CD4-positive, alpha-beta T cell treated with Interleukin-10 for 1 hour (primary cell): ENCODE results near the gene DGLUCY.
"Not testable (repeated sequence)": the region's sequence is repeated elsewhere in the genome, so short reads cannot be mapped to it uniquely, and the experiment has no call there.

Source experiments
- DNase-seq: peaks from one replicate; pipeline ENCODE4 v3.0.0-alpha.2; 2020

DGLUCY gene

GRCh38 chr14:91170504-91171121 is 56.7 kb downstream of the DGLUCY start:
- no peak for DNase-seq

DNA sequence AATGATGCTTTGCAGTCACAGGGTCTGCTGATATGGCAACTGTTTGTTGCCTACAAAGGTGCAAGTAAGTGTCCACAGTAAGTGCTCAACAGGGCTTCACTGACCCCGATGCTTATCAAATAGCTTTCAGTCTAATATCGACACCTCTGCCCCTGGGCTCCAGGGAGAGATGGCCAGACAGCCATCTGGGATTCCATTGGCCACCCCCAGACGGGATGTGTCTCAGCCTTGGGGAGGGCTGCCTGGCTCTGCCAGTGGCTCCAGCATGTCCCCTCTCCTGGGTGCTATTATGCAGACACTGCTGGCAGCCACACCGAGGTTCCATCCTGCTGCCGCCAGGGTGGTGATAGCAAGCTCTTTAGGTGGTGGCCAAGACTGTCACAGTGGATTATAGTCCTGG is 57.4 kb downstream of the DGLUCY start:
- no peak for DNase-seq

- DNase-seq = peak; percentile 82
Observed at GRCh38 chr14:91173221-91173670, 59.4 kb downstream of the DGLUCY start.

DNA sequence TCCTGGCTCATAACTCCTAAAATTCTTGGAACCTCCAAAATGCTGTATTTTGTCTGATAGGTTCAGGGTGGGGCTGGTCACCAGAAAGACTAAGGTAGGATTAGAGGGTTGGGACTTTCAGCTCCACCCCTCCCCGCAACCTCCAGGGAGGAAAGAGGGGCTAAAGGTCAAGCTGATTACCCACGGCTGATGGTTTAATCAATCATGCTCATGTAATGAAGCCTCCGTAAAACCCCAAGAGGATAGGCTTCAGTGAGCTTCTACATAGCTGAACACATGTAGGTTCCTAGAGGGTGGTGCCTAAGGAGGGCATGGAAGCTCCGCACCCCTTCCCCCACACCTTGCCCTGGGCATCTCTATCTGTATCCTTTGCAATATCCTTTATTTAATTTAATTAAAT is 60.0 kb downstream of the DGLUCY start:
- DNase-seq = no peak

- no peak for DNase-seq
Observed at GRCh38 chr14:91175291-91176201, 61.7 kb downstream of the DGLUCY start.

GRCh38 chr14:91177073-91178034 is 63.5 kb downstream of the DGLUCY start:
- DNase-seq = peak; percentile 84

- DNase-seq = no peak
Observed at GRCh38 chr14:91180611-91181010, 66.7 kb downstream of the DGLUCY start.

- DNase-seq = not testable (repeated sequence)
Observed at GRCh38 chr14:91182753-91183152, 68.9 kb downstream of the DGLUCY start.

- no peak for DNase-seq
Observed at GRCh38 chr14:91184559-91184958, 70.7 kb downstream of the DGLUCY start.

DNA sequence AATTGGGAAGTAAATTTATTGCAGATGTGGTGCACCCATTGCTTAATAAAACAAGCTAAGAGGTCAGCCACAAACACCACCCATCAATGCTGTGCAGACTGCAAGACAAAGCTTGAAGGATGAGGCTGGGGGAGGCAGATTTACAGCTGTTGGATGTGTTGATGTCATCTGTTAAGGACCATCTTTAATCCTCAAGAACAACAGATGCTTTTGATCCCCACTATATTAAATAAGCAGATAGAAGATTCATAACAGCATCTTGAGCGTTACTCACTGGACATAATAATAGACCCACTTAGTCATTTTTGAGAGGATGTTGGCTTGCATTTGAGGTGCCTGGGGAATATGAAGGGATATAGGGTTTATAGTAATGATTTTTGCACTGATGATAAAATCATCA is 71.8 kb downstream of the DGLUCY start:
- DNase-seq = no peak

GRCh38 chr14:91186515-91187066 is 72.7 kb downstream of the DGLUCY start:
- DNase-seq = no peak

DNA sequence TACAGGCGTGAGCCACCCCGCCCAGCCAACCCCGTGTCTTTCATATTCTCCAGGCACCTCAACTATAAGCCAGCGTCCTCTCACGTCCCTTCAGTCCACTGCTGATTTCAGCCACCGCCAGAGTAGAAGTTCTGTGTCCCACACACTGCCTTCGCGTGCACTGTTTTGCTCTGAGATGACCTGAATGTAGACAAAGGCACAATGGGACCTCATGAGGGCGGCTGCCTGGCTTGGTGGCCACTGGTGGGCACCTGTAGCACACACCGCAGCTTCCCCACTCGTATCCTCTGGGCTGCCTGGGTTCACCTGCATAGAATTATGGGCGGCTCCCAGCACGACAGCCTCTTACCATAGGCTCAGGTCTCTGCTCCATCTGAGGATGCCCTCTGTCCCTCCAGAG is 73.4 kb downstream of the DGLUCY start:
- no peak for DNase-seq

- no peak for DNase-seq
Observed at GRCh38 chr14:91190853-91191252, 77.0 kb downstream of the DGLUCY start.

DNA sequence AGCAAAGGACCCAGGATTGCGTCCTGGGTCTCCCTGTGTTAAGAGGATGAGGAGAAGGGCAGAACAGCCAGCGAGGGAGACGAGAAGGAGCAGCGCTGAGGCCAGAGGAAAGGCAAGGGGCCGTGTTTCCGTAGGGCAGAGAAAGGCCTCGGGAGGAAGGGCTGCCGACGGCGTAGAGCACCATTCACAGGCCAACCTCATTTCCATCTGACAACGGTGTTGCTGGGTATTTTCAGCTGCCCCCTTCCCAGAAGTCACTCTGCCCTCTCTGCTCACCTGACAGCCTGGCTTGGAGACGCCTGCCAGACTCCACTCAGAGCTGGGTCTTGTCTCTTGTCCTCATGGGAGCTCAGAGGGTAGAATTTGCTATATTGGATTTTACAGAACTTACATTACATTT is 79.2 kb downstream of the DGLUCY start:
- no peak for DNase-seq

DNA sequence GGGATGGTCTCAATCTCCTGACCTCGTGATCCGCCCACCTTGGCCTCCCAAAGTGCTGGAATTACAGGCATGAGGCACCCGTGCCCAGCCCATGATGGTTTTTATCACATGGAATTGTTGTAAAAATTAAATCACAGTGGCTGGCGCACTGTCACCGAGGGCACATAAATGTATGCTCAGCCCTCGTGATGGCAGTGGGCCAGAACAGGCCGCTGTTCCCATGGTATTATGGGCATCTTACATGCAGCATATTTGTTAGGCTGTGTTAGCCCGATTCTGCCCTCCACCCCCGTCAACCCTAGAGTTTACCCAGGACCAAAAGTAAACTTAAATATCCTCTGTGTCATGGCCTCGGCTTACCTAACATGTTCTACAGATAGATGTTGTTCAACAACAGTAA is 82.0 kb downstream of the DGLUCY start:
- DNase-seq = no peak

- DNase-seq = no peak
Observed at GRCh38 chr14:91197631-91198030, 83.8 kb downstream of the DGLUCY start.

- DNase-seq = not testable (repeated sequence)
Observed at GRCh38 chr14:91200802-91201201, 86.9 kb downstream of the DGLUCY start.

- DNase-seq = no peak
Observed at GRCh38 chr14:91202234-91202974, 88.5 kb downstream of the DGLUCY start.

DNA sequence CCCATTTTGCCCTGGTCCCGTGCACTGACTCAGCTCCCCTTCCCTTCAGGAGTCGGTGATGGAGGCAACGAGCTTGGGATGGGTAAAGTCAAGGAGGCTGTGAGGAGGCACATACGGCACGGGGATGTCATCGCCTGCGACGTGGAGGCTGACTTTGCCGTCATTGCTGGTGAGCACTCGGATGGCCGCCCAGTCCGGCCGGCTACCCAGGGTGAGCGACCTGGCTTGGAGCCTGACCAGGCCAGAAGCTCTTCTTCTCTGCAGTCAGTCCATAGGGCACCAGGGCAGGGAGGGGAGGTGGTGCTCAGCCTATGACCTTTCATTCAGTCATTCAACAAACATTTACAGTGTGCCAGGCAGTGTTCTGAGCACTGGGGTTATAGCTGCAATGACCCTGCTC is 90.8 kb downstream of the DGLUCY start:
- no peak for DNase-seq

DNA sequence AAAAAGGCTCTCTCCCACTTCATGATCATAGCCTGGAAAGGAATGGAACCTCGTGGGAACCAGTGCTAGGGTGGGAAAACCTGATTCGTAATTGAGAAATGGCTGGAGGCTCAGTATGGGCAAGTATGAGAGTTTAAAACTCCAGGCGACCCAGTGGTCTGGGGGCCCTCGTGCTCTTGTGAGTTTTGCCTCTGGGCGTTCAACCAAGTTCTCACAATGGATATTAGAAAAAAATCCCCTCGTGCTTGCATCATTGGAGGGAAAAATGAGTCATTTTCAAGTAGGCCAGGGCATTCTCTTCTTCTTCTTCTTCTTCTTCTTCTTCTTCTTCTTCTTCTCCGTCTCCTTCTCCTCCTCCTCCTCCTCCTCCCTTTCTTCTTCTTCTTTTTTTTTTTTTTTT is 91.6 kb downstream of the DGLUCY start:
- DNase-seq = no peak

DNA sequence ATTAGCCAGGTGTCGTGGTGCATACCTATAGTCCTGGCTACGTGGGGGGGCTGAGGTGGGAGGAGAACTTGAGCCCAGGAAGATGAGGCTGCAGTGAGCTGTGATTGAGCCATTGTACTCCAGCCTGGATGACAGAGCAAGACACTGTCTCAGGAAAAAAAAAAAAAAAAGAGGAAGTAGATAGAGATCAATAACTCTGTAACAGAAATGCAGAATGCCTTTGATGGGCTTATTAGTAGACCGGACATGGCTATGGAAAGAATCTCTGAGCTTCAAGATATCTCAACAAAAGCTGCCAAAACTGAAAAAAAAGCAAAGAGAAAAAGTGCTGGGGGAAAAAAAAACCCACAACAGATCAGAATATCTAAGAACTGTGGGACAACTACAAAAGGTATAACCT is 93.1 kb downstream of the DGLUCY start:
- no peak for DNase-seq

DNA sequence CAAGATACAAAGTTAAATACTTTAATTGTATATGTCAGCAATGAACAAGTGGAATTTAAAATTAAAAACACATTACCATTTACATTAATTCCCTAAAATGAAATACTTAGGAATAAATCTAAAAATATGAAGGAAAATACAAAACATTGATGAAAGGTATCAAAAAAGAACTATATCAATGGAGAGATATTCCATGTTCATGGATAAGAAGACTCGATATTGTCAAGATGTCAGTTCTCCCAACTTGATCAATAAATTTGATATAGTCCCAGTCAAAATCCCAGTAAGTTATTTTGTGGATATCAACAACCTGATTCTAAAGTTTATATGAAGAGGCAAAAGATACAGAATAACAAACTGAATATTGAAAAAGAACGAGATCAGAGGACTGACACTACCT is 97.1 kb downstream of the DGLUCY start:
- DNase-seq = no peak
